ENCODE measurements around the gene TIMM10B.
A peak's percentile ranks its signal among the peaks of the same experiment; 100 is the strongest.

Gene TIMM10B

DNA sequence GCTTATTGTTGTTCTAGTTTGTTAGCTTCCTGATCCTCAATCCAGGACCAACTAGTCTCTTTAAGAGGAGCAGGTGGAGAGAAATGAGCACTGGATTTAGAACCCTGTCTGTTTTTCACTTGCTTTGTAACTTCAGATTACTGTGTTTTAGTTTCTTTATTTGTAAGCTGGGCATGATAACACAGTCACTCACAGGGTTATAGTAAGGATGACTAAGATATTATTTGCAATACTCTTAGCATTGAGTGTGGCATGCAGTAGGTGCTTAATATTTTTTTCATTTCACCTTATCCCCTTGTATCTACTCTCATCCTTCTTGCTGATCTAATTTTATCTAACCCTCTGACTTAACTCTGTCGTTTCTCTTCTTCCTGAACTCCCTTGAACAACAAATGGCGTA is 49.5 kb downstream of the TIMM10B start:
- Histone ChIP-seq H3K9me2 (replicated peaks; ENCODE audit: insufficient read depth, low read length) (no peaks in the 10 kb centered on the region), H3K4me3 (ENCODE audit: insufficient read depth, low read length, poor library complexity, severe bottlenecking) (no peak overlapping the region), H3K79me2 (ENCODE audit: insufficient read depth, low read length) (no peaks in the 10 kb centered on the region), H3K9ac (ENCODE audit: low read length) (no peak overlapping the region), H3K9me3 (ENCODE audit: insufficient read depth, low read length) (no peaks in the 10 kb centered on the region), H3K27me3 (ENCODE audit: low read length) (no peaks in the 10 kb centered on the region), H3K4me2 (ENCODE audit: low read depth, low read length, poor library complexity, severe bottlenecking) (no peak overlapping the region), H4K20me1 (ENCODE audit: low read depth, low read length) (no peaks in the 10 kb centered on the region), H3K27ac (ENCODE audit: low read depth, low read length) (no peak overlapping the region), H2AFZ (ENCODE audit: low read depth, low read length, severe bottlenecking) (no peak overlapping the region), H3K36me3 (ENCODE audit: low read length) (no peaks in the 10 kb centered on the region), H3F3A (ENCODE audit: insufficient read depth) (no peaks in the 10 kb centered on the region)
- TF ChIP-seq EZH2phosphoT487 (conservative IDR thresholded peaks at IDR 0.05; ENCODE audit: low read length), result no peak
- TF ChIP-seq, protein P1, sequence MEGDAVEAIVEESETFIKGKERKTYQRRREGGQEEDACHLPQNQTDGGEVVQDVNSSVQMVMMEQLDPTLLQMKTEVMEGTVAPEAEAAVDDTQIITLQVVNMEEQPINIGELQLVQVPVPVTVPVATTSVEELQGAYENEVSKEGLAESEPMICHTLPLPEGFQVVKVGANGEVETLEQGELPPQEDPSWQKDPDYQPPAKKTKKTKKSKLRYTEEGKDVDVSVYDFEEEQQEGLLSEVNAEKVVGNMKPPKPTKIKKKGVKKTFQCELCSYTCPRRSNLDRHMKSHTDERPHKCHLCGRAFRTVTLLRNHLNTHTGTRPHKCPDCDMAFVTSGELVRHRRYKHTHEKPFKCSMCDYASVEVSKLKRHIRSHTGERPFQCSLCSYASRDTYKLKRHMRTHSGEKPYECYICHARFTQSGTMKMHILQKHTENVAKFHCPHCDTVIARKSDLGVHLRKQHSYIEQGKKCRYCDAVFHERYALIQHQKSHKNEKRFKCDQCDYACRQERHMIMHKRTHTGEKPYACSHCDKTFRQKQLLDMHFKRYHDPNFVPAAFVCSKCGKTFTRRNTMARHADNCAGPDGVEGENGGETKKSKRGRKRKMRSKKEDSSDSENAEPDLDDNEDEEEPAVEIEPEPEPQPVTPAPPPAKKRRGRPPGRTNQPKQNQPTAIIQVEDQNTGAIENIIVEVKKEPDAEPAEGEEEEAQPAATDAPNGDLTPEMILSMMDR (IDR thresholded peaks at IDR 0.05; ENCODE audit: insufficient read depth, low read length, poor library complexity, severe bottlenecking), result no peak

- no peaks in the 10 kb centered on the region for H3K79me2 ChIP-seq (ENCODE audit: insufficient read depth, low read length)
- H3K9me2 ChIP-seq (replicated peaks; ENCODE audit: insufficient read depth, low read length), result no peaks in the 10 kb centered on the region
- H3K9me3 ChIP-seq (ENCODE audit: insufficient read depth, low read length), result no peaks in the 10 kb centered on the region
- no peak overlapping the region for H3K27ac ChIP-seq (ENCODE audit: low read depth, low read length)
- H3K36me3 ChIP-seq (ENCODE audit: low read length), result no peaks in the 10 kb centered on the region
- H4K20me1 ChIP-seq (ENCODE audit: low read depth, low read length), result no peaks in the 10 kb centered on the region
- H3K27me3 ChIP-seq (ENCODE audit: low read length), result no peaks in the 10 kb centered on the region
- no peak overlapping the region for H3K4me3 ChIP-seq (ENCODE audit: insufficient read depth, low read length, poor library complexity, severe bottlenecking)
- no peak overlapping the region for H2AFZ ChIP-seq (ENCODE audit: low read depth, low read length, severe bottlenecking)
- H3K9ac ChIP-seq (ENCODE audit: low read length), result no peak overlapping the region
- H3K4me2 ChIP-seq (ENCODE audit: low read depth, low read length, poor library complexity, severe bottlenecking), result no peak overlapping the region
- no peaks in the 10 kb centered on the region for H3F3A ChIP-seq (ENCODE audit: insufficient read depth)
- no peak for TF ChIP-seq EZH2phosphoT487 (conservative IDR thresholded peaks at IDR 0.05; ENCODE audit: low read length)
- TF ChIP-seq, protein P1 (IDR thresholded peaks at IDR 0.05; ENCODE audit: insufficient read depth, low read length, poor library complexity, severe bottlenecking), result peak; percentile 98
Observed at GRCh38 chr11:6531267-6531752, 50.0 kb downstream of the TIMM10B start.
